ENCODE results near the gene SCGB3A2.

DNA sequence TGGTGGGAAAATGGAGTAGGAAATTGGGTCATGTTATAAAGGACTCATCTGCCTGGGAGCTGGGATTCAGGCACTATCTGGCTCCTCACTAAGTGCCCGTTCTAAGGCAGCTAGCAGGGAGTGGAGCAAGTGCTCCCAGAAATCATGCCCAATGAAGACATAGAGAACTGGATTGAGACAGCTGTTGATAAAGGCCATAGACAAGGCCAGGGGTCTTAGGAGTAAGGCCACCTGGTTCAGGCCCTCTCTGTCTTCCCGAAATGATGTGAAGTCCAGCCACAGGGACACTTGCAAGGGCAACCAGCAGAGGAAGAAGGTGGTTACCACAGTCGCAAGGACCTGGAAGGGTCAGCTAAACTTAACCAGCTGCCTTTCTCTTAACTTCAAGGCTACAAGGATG is 26.9 kb upstream of the SCGB3A2 start:
- TF ChIP-seq EZH2 (IDR thresholded peaks at IDR 0.05) = no peak
- no peak for TF ChIP-seq POLR2AphosphoS5 (IDR thresholded peaks at IDR 0.05; ENCODE audit: borderline replicate concordance, low read depth, low read length)
- TF ChIP-seq FOXP2 (optimal IDR thresholded peaks at IDR 0.05; ENCODE audit: control extremely low read depth, extremely low read length, insufficient read depth) = no peak

Data from SK-N-MC (cell line).